AG04450 (cell line): ENCODE measurements around the gene RBM22. TPM values are rescaled to one million over a fixed set of nuclear protein-coding genes. Genes with fewer than 3 reads are reported as not detected.

Source experiments
- CTCF ChIA-PET: fragments of 300-600, 350-600 bp; formaldehyde crosslinking; extraction: SDS; loops from one replicate; lab custom pipeline; 2022; ENCODE audit warnings: antibody characterized with exemption, inconsistent platforms; lab: Charles Lee
- POLR2A ChIA-PET: fragments of 350-600 bp; formaldehyde crosslinking; extraction: SDS; loops from one replicate; lab custom pipeline; 2021; ENCODE audit warnings: antibody characterized with exemption, inconsistent platforms; lab: Yijun Ruan, JAX
- DNase-seq: peaks from one replicate; pipeline ENCODE4 v3.0.0-alpha.2; 2011; ENCODE audit warnings: low read depth, low spot score
- H3K27ac ChIP-seq: one replicate; pipeline ENCODE4 v1.5.1; 2012; ENCODE audit warnings: low read depth, low read length, control low read depth
- H3K27me3 ChIP-seq: one replicate; pipeline ENCODE4 v1.6.0; 2012; ENCODE audit warnings: low read length; ENCODE audit not compliant: control insufficient read depth, insufficient read depth
- H3K4me3 ChIP-seq: 2 replicates; pipeline ENCODE4 v1.5.1; 2011; ENCODE audit warnings: mild to moderate bottlenecking, low read depth, low read length, control low read depth
- H3K9me3 ChIP-seq: 2 replicates; pipeline ENCODE4 v1.5.1; 2012; ENCODE audit warnings: low read length; ENCODE audit not compliant: control insufficient read depth, insufficient read depth
- CTCF ChIP-seq: IDR thresholded peaks from 2 replicates; pipeline ENCODE4 v1.5.1; 2011; ENCODE audit warnings: low read depth, low read length, control low read depth, inconsistent platforms
- polyA plus RNA-seq: library from polyadenylated mRNA; depleted of rRNA; stranded (reverse); fragments of >200 nt; gene quantifications from 2 replicates; pipeline ENCODE4 v1.2.3, GENCODE V29; 2011

Gene RBM22
- polyA plus RNA-seq, 1 experiment: 49.5 TPM

GRCh38 chr5:150738862-150739261 lies 38.0 kb upstream of the RBM22 start:
- ChIA-PET POLR2A (no interaction called here), CTCF (interaction anchor here (0.6 kb wide), 1 partner anchor 63 kb away, joined by 4 read pairs; no protein-coding TSS in a partner anchor)
- DNase-seq: no peak
- Histone ChIP-seq H3K4me3 (no peak overlapping the region), H3K27me3 (no peaks in the 10 kb centered on the region), H3K27ac (no peak overlapping the region), H3K9me3 (peaks cover 4% of the 10 kb centered on the region; the same call in 1 of the 2 replicates)
- TF ChIP-seq CTCF: no peak

GRCh38 chr5:150734579-150735384 lies 33.9 kb upstream of the RBM22 start:
- POLR2A ChIA-PET: no interaction called here
- CTCF ChIA-PET: no interaction called here

GRCh38 chr5:150731669-150732242 lies 30.9 kb upstream of the RBM22 start:
- no peak for TF ChIP-seq CTCF
- Histone ChIP-seq H3K27ac (no peak overlapping the region), H3K27me3 (no peaks in the 10 kb centered on the region), H3K4me3 (no peak overlapping the region), H3K9me3 (peaks cover 4% of the 10 kb centered on the region; the same call in 1 of the 2 replicates)
- ChIA-PET POLR2A (no interaction called here), CTCF (interaction anchor here (0.6 to 2.4 kb wide), 5 partner anchors 11 to 115 kb away, joined by 3 to 6 read pairs (median 4); no protein-coding TSS in a partner anchor)
- DNase-seq: no peak

More at GRCh38 chr5:150734579-150735384, 33.9 kb upstream of the RBM22 start:
- no peak for DNase-seq
- TF ChIP-seq CTCF: no peak
- H3K27me3 ChIP-seq: no peaks in the 10 kb centered on the region
- H3K27ac ChIP-seq: no peak overlapping the region
- no peak overlapping the region for H3K4me3 ChIP-seq
- H3K9me3 ChIP-seq: peaks cover 4% of the 10 kb centered on the region; the same call in 1 of the 2 replicates

DNA sequence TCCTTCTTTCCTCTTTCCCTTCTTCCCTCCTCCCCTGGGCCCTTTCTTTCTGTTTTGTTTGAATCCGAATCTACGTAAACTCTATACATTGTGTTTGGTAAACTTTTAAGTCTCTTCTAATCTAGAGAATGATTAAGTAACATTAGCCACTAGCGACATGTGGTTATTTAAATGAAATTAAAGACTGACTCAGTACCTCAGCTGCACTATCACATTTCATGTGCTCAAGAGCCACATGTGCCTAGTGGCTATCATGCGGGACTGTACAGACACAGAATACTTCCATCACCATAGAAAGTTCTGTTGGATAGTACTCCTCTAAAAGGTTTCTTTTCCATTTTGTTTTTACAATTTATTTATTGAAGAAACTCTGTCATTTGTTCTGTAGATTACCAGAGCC lies 29.0 kb upstream of the RBM22 start:
- Histone ChIP-seq H3K9me3 (peaks cover 4% of the 10 kb centered on the region; the same call in 1 of the 2 replicates), H3K4me3 (no peak overlapping the region), H3K27me3 (no peaks in the 10 kb centered on the region), H3K27ac (no peak overlapping the region)
- CTCF ChIA-PET: interaction anchor here (0.7 to 2.4 kb wide), 2 partner anchors 117 to 177 kb away, joined by 6 read pairs; no protein-coding TSS in a partner anchor
- DNase-seq: no peak
- TF ChIP-seq CTCF: no peak
- POLR2A ChIA-PET: no interaction called here

- H3K4me3 ChIP-seq: no peak overlapping the region
- DNase-seq: no peak
- no peaks in the 10 kb centered on the region for H3K27me3 ChIP-seq
- POLR2A ChIA-PET: no interaction called here
- TF ChIP-seq CTCF: no peak
- H3K27ac ChIP-seq: no peak overlapping the region
- H3K9me3 ChIP-seq: no peaks in the 10 kb centered on the region
- CTCF ChIA-PET: no interaction called here
Measured at GRCh38 chr5:150723845-150724244, 23.0 kb upstream of the RBM22 start.
